ENCODE data around the gene CFAP221.

DNA sequence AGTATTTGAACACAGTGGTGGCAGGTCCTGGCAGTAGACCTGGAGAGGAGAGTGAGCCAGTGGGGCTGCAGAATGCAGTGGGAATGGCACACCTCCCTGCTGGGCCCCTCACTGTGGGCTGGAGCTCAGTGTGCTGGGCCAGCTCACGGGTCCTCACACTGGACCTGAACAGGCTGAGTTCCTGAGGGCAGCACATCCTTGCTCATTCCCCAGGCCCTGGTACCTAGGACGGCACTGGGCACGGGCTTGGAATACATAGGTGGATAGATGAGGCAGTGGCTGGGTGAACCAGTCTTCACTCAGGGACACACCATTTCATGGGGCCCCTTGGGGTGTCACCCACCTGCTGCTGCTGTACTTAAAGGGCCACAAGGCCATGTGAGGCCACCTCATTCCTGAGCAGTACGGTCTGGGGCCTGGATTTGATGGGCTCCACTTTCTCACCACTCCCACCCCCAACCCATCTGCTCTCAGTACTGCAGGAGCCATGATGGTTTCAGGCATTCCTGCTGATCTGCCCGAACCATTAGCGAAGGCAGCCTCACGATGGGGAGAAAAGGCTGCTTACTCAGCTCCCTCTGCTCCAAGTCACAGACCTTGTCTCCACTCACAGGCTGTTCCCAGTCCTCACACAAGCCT, 138.9 kb downstream of the CFAP221 start:
- TF ChIP-seq, protein P1, sequence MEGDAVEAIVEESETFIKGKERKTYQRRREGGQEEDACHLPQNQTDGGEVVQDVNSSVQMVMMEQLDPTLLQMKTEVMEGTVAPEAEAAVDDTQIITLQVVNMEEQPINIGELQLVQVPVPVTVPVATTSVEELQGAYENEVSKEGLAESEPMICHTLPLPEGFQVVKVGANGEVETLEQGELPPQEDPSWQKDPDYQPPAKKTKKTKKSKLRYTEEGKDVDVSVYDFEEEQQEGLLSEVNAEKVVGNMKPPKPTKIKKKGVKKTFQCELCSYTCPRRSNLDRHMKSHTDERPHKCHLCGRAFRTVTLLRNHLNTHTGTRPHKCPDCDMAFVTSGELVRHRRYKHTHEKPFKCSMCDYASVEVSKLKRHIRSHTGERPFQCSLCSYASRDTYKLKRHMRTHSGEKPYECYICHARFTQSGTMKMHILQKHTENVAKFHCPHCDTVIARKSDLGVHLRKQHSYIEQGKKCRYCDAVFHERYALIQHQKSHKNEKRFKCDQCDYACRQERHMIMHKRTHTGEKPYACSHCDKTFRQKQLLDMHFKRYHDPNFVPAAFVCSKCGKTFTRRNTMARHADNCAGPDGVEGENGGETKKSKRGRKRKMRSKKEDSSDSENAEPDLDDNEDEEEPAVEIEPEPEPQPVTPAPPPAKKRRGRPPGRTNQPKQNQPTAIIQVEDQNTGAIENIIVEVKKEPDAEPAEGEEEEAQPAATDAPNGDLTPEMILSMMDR (IDR thresholded peaks at IDR 0.05; ENCODE audit: insufficient read depth, low read depth, low read length): no peak
- no peak for TF ChIP-seq EZH2 (IDR thresholded peaks at IDR 0.05; ENCODE audit: insufficient read depth, low read length)

Measured in astrocyte (in vitro differentiated cells and primary cell).